ENCODE results near the gene UGT1A10.

DNA sequence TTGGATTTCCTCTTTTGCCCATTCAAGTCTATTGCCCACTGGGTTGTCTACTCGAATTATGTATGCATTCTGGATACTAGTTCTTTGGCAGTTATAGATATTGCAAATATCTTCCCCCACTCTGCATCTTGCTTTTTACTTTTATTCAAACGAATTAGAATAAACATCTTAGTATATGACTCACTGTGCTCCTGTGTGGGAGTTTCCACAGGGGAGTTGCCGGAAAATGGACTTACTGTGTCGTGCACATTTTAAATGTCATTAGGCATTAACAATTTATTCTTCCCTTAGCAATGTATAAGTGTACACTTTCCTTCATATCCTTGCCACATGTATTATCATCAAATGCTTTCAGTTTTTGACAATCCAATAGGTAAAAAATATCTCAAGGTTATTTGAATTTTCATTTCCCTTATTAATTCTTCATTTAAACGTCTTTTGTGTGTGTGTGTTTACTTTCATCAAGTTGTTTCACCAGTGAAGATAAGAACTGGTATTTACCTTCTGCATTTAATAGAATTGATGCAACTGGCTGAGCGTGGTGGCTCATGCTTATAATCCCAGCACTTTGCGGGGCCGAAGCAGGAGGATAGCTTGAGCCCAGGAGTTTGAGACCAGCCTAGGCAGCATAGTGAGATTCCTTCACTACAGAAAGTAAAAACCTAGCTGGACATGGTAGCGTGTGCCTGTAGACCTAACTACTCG lies 71.8 kb downstream of the UGT1A10 start:
- TF ChIP-seq YY1 (IDR thresholded peaks at IDR 0.05; ENCODE audit: extremely low read depth, insufficient replicate concordance, low read depth, low read length) (no peak), POLR2A (IDR thresholded peaks at IDR 0.05; ENCODE audit: borderline replicate concordance, extremely low read depth, insufficient read depth, insufficient read length) (no peak), FOSL1 (IDR thresholded peaks at IDR 0.05; ENCODE audit: low read depth) (no peak), CEBPB (IDR thresholded peaks at IDR 0.05; ENCODE audit: low read depth) (no peak)
- TF ChIP-seq, protein P1, sequence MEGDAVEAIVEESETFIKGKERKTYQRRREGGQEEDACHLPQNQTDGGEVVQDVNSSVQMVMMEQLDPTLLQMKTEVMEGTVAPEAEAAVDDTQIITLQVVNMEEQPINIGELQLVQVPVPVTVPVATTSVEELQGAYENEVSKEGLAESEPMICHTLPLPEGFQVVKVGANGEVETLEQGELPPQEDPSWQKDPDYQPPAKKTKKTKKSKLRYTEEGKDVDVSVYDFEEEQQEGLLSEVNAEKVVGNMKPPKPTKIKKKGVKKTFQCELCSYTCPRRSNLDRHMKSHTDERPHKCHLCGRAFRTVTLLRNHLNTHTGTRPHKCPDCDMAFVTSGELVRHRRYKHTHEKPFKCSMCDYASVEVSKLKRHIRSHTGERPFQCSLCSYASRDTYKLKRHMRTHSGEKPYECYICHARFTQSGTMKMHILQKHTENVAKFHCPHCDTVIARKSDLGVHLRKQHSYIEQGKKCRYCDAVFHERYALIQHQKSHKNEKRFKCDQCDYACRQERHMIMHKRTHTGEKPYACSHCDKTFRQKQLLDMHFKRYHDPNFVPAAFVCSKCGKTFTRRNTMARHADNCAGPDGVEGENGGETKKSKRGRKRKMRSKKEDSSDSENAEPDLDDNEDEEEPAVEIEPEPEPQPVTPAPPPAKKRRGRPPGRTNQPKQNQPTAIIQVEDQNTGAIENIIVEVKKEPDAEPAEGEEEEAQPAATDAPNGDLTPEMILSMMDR (IDR thresholded peaks at IDR 0.05 in 2 of 3, conservative IDR thresholded peaks at IDR 0.05 in 1 of 3; ENCODE audit: borderline replicate concordance in 1 of 3, insufficient read depth in 1 of 3, low read depth in 2 of 3, low read length in 2 of 3): no peak
- TF ChIP-seq, protein P2, sequence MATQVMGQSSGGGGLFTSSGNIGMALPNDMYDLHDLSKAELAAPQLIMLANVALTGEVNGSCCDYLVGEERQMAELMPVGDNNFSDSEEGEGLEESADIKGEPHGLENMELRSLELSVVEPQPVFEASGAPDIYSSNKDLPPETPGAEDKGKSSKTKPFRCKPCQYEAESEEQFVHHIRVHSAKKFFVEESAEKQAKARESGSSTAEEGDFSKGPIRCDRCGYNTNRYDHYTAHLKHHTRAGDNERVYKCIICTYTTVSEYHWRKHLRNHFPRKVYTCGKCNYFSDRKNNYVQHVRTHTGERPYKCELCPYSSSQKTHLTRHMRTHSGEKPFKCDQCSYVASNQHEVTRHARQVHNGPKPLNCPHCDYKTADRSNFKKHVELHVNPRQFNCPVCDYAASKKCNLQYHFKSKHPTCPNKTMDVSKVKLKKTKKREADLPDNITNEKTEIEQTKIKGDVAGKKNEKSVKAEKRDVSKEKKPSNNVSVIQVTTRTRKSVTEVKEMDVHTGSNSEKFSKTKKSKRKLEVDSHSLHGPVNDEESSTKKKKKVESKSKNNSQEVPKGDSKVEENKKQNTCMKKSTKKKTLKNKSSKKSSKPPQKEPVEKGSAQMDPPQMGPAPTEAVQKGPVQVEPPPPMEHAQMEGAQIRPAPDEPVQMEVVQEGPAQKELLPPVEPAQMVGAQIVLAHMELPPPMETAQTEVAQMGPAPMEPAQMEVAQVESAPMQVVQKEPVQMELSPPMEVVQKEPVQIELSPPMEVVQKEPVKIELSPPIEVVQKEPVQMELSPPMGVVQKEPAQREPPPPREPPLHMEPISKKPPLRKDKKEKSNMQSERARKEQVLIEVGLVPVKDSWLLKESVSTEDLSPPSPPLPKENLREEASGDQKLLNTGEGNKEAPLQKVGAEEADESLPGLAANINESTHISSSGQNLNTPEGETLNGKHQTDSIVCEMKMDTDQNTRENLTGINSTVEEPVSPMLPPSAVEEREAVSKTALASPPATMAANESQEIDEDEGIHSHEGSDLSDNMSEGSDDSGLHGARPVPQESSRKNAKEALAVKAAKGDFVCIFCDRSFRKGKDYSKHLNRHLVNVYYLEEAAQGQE (IDR thresholded peaks at IDR 0.05; ENCODE audit: low read depth): no peak
- TF ChIP-seq, protein P3, sequence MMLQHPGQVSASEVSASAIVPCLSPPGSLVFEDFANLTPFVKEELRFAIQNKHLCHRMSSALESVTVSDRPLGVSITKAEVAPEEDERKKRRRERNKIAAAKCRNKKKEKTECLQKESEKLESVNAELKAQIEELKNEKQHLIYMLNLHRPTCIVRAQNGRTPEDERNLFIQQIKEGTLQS (IDR thresholded peaks at IDR 0.05): no peak

Measured in HCT116 (cell line).